Measurements from ENCODE around the gene DCDC2.

DNA sequence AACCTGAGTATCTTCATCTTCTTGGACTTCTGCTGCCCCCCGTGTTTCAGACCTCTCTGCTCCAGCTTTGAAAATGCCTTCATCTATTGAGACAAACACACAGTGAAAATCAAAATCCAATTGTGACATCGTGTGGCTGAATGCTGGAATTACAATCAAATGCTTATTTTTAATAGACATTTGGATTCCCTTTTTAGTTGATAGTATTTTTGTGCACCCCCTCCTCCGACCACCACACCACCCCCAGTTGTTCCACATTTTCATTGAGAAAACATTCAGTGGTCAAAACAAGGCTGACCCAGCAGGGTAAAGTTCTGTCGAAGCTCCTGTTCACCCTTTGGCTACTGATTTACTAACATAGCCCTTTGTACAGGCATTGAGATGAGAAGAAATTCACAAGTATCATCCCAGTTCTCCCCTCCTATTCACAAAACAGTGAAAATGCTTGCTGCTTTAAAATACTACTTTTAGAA is 152.8 kb downstream of the DCDC2 start:
- TF ChIP-seq, protein P1, sequence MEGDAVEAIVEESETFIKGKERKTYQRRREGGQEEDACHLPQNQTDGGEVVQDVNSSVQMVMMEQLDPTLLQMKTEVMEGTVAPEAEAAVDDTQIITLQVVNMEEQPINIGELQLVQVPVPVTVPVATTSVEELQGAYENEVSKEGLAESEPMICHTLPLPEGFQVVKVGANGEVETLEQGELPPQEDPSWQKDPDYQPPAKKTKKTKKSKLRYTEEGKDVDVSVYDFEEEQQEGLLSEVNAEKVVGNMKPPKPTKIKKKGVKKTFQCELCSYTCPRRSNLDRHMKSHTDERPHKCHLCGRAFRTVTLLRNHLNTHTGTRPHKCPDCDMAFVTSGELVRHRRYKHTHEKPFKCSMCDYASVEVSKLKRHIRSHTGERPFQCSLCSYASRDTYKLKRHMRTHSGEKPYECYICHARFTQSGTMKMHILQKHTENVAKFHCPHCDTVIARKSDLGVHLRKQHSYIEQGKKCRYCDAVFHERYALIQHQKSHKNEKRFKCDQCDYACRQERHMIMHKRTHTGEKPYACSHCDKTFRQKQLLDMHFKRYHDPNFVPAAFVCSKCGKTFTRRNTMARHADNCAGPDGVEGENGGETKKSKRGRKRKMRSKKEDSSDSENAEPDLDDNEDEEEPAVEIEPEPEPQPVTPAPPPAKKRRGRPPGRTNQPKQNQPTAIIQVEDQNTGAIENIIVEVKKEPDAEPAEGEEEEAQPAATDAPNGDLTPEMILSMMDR (conservative IDR thresholded peaks at IDR 0.05), result peak; percentile 75
- TF ChIP-seq EZH2 (IDR thresholded peaks at IDR 0.05; ENCODE audit: low read depth), result no peak
